Measurements from ENCODE around the gene ADAMTS3. TPM values are rescaled to one million over a fixed set of nuclear protein-coding genes. Genes with fewer than 3 reads are reported as not detected.

ADAMTS3 gene
- total RNA-seq, 1 experiment from 2014 or later, result 0.39 TPM

GRCh38 chr4:72587334-72587733, 18.3 kb upstream of the ADAMTS3 start:
- ChIA-PET POLR2A (no interaction called here), CTCF (no interaction called here)
- in situ Hi-C loops (cut with HindIII; ENCODE audit: low pct_unique_long_range_greater_than_20kb, low sequenced_read_pairs) (no loop called here), intact Hi-C loops (cut with micrococcal nuclease; ENCODE audit: unreplicated experiment) (no loop called here)
- Histone ChIP-seq H3K36me3 (ENCODE audit: control insufficient read depth, insufficient read depth, low read length) (no peaks in the 10 kb centered on the region), H3K4me1 (ENCODE audit: control insufficient read depth, insufficient read depth, low read length) (no peaks in the 10 kb centered on the region), H3K4me3 (ENCODE audit: low read depth in 2 of 2, low read length in 2 of 2) (no peak overlapping the region), H3K27ac (ENCODE audit: low read length) (no peak overlapping the region), H3K27me3 (ENCODE audit: control insufficient read depth, insufficient read depth, low read length) (no peaks in the 10 kb centered on the region), H3K9me3 (ENCODE audit: control insufficient read depth, insufficient read depth, low read depth, low read length) (no peaks in the 10 kb centered on the region)
- TF ChIP-seq POLR2AphosphoS5 (IDR thresholded peaks at IDR 0.05; ENCODE audit: low read depth, low read length), result no peak
- TF ChIP-seq SIN3A (IDR thresholded peaks at IDR 0.05; ENCODE audit: borderline replicate concordance, insufficient read depth, low read depth, low read length), result no peak
- no peak for TF ChIP-seq CTCF (IDR thresholded peaks at IDR 0.05)
- TF ChIP-seq REST (IDR thresholded peaks at IDR 0.05; ENCODE audit: insufficient read depth in 1 of 2, low read depth in 2 of 2, low read length in 1 of 2), result no peak
- no peak for TF ChIP-seq TCF7L2 (IDR thresholded peaks at IDR 0.05; ENCODE audit: low read depth, low read length)
- DNase-seq (ENCODE audit: low read depth, low spot score) (no peak), ATAC-seq (no peak)
- BruUV-seq (replicated peaks), result no TSS peak

- H3K36me3 ChIP-seq (ENCODE audit: control insufficient read depth, insufficient read depth, low read length), result no peaks in the 10 kb centered on the region
- CTCF ChIA-PET, result no interaction called here
- POLR2A ChIA-PET, result no interaction called here
- BruUV-seq (replicated peaks), result no TSS peak
- H3K27ac ChIP-seq (ENCODE audit: low read length), result no peak overlapping the region
- H3K4me3 ChIP-seq (ENCODE audit: low read depth in 2 of 2, low read length in 2 of 2), result no peak overlapping the region
- TF ChIP-seq CTCF (IDR thresholded peaks at IDR 0.05) (no peak), TCF7L2 (IDR thresholded peaks at IDR 0.05; ENCODE audit: low read depth, low read length) (no peak), REST (IDR thresholded peaks at IDR 0.05; ENCODE audit: insufficient read depth in 1 of 2, low read depth in 2 of 2, low read length in 1 of 2) (no peak), SIN3A (IDR thresholded peaks at IDR 0.05; ENCODE audit: borderline replicate concordance, insufficient read depth, low read depth, low read length) (no peak), POLR2AphosphoS5 (IDR thresholded peaks at IDR 0.05; ENCODE audit: low read depth, low read length) (no peak)
- intact Hi-C loops (cut with micrococcal nuclease; ENCODE audit: unreplicated experiment) (no loop called here), in situ Hi-C loops (cut with HindIII; ENCODE audit: low pct_unique_long_range_greater_than_20kb, low sequenced_read_pairs) (no loop called here)
- no peaks in the 10 kb centered on the region for H3K4me1 ChIP-seq (ENCODE audit: control insufficient read depth, insufficient read depth, low read length)
- ATAC-seq, result no peak
- no peak for DNase-seq (ENCODE audit: low read depth, low spot score)
- H3K27me3 ChIP-seq (ENCODE audit: control insufficient read depth, insufficient read depth, low read length), result no peaks in the 10 kb centered on the region
- H3K9me3 ChIP-seq (ENCODE audit: control insufficient read depth, insufficient read depth, low read depth, low read length), result no peaks in the 10 kb centered on the region
Measured at GRCh38 chr4:72582853-72583252, 13.8 kb upstream of the ADAMTS3 start.

Data from Panc1 (cell line).